HG02885 (cell line): Measurements from ENCODE around the gene PABPN1.
"Not testable (repeated sequence)": the region's sequence is repeated elsewhere in the genome, so short reads cannot be mapped to it uniquely, and the experiment has no call there.

ENCODE experiments used
- ATAC-seq: cut with Tn5 transposase; IDR thresholded peaks from one replicate; pipeline ENCODE4 v1.9.1; 2021; ENCODE audit warnings: mild to moderate bottlenecking; ENCODE audit not compliant: unreplicated experiment, poor library complexity

Gene PABPN1

DNA sequence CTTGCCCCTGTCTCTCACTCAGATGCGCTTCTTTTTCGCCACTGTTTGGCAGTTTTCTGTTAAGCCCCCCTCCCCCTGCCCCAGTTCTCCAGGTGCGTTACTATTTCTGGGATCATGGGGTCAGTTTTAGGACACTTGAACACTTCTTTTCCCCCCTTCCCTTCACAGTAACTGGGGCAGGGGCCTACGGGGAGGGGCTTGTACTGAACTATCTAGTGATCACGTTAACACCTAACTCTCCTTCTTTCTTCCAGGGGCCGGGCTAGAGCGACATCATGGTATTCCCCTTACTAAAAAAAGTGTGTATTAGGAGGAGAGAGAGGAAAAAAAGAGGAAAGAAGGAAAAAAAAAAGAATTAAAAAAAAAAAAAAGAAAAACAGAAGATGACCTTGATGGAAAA, 3.7 kb downstream of the PABPN1 start:
- ATAC-seq = no peak

- not testable (repeated sequence) for ATAC-seq
Measured at GRCh38 chr14:23325746-23326145, 4.5 kb downstream of the PABPN1 start.

- no peak for ATAC-seq
Measured at GRCh38 chr14:23326491-23327332, 5.5 kb downstream of the PABPN1 start.

- peak; percentile 50 for ATAC-seq
Measured at GRCh38 chr14:23327947-23328744, 6.9 kb downstream of the PABPN1 start.

GRCh38 chr14:23335623-23336022, 14.4 kb downstream of the PABPN1 start:
- ATAC-seq = no peak

DNA sequence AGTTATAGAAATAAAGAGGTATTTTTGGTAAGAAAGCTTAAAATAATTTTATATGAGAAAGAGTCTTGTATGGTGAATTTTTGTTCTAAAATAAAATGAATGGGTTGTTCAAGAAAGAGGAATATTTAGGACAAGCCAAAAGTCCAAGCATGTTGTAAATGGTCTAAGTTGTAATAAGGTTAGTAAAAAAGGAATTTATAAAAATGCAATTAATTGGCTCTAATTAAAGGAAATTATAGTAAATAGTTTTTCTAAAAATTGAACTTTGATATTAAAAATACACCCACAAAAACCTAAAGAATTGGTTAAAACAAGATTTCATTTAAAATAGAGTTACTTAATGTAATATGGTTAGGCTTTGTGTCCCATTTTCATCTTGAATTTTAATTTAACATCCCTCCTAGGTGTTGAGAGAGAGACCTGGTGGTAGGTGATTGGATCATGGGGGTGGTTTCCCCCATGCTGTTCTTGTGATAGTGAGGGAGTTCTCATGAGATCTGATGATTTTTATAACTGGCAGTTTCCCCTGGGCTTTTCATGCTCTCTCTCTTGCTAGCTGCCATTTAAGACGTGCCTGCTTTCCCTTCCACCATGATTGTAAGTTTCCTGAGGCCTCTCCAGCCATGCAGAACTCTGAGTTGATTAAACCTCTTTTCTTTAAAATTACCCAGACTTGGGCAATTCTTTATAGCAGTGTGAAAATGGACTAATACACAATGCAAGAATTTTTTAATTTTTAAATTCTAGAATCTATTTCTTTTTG, 18.4 kb downstream of the PABPN1 start:
- ATAC-seq = no peak

- no peak for ATAC-seq
Measured at GRCh38 chr14:23344481-23344880, 23.2 kb downstream of the PABPN1 start.

- ATAC-seq = no peak
Measured at GRCh38 chr14:23345987-23346692, 24.9 kb downstream of the PABPN1 start.

DNA sequence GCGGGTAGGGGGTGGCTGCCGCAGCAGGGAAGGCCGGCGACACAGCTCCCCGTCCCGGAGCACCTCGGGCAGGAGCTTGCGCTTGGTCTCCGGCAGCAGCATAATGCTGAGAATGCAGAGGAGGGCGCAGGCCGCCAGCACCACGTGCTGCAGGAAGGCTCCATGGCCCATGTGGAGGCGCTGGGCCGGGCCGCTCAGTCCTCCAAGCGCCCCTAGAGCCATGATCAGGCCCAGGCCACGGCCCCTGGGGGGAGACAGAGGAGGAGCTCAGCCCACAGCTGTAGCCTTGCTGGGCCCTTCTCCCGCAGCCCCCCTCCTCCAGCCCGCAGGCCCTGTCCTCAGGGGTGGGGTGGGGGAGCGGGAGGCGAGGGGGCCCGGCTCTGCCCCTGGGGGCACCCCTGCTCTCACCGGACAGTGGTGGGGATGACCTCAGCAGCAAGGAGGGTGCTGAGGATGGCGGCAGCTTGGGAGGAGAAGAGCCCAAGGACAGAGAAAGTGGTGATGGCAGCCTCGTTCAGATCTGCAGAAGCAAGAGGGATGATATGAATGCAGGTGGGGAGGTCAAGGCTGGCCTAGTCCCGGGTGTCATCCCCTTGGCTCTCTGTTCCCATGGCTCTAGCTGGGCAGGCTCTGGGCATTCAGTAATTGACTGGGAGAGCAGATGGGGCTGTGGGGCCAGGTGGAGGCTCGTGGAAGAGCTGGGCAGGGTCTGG, 25.6 kb downstream of the PABPN1 start:
- ATAC-seq = no peak

DNA sequence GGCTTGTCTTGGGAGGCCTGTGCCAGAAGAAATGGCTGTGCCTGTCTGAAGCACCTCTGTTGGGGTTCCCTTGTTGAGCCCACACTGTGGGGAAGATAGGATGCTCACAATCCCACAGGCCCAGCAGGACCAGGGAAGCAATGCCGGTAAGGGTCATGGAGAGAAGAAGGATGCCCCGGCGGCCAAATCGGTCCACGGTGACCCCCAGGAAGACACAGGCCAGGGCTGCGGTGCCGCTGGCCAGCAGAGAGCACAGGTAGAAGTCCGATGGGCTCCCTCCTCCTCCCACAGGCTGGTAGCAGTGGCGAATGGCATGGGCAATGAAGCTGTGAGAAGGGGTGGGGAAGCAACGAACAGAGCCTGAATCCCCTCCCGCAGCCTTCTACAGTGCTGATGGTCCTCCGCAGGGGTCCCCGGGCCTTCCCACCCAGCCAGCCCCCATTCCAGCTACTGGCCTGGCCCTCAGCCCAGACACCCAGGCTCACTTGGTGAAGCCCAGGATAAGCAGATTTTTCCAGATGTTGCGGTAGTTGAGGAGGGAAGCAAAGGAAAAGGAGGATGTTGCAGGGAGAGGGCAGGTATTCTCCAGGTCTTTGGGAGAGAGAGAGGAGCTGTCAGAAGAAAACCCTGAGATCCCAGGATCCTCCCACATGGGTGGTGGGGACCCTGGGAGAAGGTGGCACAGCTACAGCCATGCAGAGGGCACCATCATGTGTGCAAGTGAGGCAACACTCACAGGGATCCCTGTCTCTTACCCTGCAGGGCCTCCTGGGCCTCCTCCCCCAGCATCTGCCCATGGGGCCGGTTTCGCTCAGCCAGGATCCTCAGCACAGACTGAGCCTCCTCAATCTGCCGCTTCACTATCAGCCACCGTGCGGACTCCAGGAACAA, 26.4 kb downstream of the PABPN1 start:
- ATAC-seq = no peak

DNA sequence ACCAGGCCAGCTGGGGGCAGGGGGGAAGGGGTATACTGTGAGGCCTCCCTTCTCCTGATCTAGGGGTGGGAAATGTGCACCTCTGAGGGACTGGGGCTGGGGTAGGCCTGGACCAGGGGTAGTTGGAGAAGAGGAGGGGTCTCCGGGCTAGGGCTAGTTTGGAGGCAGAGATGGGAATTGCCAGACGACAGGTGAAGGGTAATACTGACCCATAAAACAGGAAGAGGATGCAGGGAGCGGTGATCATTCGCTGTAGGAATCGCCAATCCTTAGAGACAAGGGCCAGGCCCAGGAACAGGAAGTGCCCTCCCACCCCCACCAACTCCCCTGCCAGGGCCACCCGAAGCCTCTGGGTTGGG, 27.0 kb downstream of the PABPN1 start:
- ATAC-seq = no peak

DNA sequence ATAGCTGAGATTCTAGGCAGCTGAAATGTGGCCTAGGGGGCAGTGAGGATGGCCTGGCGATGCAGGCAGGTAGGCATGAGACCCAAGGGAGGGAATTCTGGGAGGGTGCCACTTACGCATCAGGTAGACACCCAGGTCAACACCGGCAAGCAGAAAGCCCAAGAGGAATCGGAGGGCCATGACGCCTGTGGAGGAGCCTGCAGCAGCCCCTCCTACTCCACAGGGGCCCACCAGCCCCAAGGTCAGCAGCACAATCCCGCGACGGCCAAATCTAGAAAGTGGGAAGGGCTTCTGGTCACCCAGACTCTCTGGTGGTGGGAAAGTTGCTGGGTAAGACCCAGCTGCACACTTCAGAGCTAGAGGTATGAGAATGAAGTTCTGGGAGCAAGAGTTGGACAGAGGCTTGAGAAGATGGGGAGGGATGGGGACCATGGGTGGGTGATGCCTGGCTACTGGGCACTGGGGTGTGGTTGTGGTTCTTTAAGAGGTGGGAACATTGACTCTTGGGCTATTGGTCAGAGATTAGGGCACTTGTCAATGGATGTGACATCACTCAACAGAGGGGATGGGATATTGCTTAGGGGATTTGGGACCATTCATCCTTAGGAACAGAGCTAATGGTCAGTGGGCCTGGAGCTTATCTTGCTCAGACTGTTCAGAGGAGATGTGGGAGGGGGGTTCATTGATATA, 28.0 kb downstream of the PABPN1 start:
- no peak for ATAC-seq

DNA sequence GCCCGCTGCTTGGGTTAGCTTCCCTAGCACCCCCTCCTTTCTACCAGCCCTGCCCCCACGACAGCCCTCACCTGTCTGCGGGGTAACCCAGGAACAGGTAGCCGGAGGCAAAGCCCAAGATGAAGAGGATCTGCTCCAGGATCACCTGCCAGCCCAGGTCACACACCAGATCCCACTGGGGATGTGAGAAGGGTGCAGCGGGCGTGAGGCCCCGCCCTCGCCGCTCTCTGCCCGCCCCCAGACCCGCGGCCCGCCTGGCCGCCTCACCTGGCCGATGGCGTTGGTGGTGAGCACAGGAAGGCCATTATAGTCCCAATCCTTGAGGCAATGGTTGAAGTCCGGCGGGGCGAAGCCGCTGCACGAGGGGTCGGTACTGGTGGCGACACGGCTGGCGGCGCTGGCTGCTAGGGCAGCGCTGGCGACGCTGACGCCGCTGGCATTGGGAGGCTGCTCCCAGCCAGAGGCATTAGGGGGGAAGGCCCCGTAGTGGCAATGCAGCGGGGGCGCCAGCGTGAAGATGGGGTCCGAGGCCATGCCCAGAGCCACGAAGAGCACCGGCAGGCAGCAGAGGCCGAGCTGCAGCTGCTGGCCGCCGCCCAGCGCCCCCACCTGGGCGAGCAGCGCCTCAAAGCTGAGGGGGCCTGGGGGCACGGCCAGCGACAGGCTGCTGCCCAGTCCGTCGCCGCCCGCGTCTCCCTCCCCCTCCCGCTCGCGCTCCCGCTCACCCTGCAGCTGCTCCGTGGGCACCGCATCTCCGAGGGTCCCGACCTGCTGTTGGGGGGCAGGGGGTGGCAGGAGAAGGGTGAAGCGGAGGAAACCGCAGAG, 30.6 kb downstream of the PABPN1 start:
- ATAC-seq = no peak

DNA sequence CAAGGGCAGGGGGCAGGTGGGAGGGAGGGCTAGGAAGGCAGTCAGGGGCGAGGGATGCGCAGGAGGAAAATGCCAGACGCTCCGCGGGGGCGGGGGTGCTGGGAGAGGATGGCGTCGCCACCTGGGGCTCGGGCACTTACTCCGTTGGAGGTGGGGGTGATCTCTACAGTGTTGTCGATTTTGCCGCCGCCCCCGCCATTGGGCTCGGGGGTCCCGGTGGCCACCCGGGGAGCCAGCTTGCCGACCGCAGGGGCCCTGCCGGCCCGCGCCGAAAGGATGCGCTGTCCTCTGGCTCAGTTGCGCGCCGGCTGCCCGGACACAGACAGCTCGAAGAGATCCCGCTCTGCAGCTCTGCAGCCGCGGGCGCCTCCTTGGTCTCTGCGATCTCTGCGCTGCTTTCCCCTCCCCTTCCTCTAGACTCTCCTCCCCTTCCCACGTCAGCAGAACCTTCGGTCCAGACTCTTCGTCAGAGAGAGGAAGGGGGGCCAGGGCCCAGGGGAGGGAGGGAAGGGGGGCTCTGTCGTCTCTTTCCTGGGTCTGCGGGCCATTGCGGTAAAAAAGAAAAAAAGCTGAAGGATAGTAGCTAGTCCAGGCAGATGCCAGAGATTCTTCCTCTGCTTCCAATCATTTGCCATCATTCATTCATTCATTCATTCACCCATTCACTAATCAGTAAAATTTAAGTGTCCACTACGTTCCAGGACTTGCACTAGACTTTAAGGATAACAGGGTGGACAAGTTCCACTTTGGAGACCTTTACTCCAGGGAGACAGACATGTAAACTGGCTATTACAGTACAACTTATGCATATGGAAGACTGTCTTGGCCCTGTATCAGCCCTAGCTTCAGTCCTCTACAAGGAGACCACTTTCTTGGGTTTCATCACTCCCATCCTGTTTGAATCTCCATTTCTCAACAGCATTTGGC, 31.5 kb downstream of the PABPN1 start, which contains the start of gene SLC22A17:
SLC22A17 (minus strand) TSS at position 382 of the 927 bp plus-strand sequence.
- ATAC-seq = no peak

GRCh38 chr14:23353433-23353780, 32.1 kb downstream of the PABPN1 start:
- no peak for ATAC-seq

DNA sequence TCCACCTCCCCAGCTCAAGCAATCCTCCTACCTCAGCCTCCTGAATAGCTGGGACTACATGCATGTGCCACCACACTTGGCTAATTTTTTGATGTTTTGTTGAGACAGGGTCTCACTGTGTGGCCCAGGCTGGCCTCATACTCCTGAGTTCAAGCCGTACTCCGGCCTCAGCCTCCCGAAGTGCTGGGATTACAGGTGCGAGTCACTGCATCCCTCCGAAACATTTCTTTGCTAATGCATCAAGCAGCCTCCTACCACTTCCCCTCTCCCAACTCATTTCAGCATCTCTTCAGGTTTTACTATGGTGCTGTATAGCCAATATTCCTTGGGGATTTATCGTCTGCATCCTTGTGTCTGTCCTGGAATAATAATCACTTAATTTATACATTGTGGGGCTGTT, 33.7 kb downstream of the PABPN1 start:
- ATAC-seq = no peak
